Hematopoietic multipotent progenitor cell treated with erythropoietin and hydrocortisone succinate and interleukin-3 and kit ligand, for 4 days (in vitro differentiated cells): ENCODE results near the gene KRT82.
"Not testable (repeated sequence)": the region's sequence is repeated elsewhere in the genome, so short reads cannot be mapped to it uniquely, and the experiment has no call there.

Experiments
- DNase-seq: peaks from one replicate; pipeline ENCODE4 v3.0.0-alpha.2; 2015

Gene KRT82

DNA sequence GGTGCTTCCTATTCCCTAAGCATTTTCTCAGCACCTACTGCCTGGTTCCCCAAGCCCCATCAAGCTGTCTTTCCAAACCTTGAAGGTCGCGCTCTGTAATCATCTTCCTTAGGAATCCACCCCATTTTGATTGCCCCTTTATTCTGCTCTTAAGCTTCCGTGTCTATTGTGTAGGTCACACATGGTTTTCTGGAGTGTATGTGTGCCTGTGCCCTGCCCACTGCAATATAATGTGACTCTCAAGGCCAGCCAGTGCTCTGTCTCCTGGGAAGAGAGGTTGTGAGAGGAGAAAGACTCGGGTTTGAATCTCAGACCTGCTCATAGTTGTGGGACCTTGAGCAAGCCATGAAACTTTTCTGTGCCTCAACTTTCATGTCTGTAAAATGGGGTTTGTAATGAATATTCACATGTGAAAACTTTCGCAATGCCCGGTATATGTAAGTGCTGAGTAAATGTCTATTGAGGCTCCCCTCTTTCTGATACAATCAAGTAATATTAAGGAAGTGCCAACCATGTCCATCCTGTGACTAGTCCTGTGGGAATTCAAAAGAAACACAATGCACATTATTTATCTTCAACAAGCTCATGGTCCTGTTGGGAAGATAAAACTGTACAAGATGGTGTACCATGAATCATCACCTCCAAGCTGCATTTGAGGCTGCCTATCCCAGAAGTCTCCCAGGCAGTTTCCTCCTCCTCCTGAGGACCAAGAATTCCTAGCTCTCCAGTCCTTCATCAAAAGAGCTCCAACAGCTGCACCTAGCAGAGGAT lies 28.8 kb upstream of the KRT82 start:
- no peak for DNase-seq

DNA sequence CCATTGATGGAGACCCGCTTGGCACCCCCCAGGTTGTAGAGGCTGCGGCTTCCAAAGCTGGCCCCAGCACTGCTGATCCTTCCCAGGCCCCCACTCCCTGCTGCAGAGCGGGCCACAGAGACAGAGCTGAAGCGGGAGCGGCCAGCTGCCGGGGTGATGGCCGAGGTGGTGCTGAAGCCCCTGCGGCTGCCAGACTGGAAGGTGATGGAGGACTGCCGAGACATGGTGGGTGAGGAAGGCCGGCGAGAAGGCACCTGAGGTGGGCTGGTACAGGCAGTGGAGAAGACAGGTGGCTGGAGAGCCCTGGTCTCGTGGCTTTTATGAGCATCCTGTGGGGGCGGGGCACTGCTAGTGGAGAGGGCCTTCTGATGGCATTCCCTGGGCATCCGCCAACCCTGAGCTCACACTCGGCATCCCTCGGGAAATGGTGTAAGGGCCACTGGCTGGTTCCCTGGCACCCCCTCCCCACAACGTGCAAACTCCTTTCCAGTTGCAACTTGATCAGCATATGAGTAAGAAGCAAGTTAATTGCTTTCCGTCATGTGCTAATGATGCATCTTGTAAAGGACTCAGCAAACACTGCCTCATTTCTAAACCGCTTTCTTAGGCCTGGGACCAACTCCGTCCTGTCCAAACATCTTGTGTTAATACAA lies 28.1 kb upstream of the KRT82 start, which contains the start of gene KRT75:
Gene KRT75, minus strand, starts transcription at position 291 of the 653 bp plus-strand sequence. Its CDS starts 67 bp downstream, at position 224.
- DNase-seq = no peak

DNA sequence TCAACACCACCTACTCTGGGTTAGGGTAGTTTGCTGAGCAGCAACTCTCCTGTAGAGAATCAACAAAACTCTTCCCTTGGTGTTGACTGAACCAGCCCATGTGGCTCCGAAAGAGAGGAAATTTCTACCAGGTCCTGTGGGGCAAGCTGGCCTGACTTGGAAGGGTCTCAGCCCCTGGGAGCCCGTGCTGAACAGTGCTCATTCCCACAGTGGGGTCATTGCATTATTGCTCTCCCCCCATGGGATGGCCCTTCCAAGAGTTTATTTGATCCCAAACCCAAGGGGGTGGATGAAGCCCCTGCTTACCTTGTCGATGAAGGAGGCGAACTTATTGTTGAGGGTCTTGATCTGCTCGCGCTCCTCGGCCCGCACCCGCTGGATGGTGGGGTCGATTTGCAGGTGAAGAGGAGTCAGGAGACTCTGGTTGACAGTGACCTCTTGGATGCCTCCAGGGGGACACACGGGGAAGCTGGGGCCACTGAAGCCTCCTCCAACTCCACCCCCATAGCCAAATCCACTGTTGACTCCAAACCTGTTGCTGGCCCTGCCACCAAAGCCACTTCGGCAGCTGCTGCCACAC lies 27.5 kb upstream of the KRT82 start:
- no peak for DNase-seq

DNA sequence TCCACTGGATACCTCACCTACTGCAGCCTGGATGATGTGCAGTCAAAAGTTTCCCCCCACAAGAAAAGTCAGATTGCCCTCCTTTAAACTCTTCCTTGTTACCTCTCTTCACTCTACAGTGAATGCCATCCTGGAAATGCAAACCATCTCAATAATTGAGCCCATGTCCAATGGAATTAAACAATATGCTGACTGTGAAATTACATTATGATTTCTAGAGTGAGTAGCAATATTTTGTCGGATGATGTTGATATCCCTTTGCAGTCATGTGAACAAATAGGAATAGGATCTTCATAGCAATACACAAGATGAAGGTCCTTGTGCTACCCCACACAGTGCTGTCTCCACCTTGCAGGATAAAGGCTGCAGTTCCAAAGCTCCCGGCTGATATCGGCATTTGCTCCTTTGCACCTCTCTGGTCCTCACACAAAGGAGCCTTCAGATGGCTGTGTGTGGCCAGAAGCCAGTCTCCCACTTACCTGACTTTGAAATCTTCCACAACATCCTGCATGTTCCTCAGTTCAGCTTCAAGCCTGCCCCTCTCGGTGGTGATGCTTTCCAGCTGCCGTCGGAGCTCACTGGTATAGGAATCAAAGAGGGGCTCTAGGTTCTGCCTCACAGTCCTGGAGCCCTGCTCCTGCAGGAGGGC lies 26.5 kb upstream of the KRT82 start:
- DNase-seq = no peak

DNA sequence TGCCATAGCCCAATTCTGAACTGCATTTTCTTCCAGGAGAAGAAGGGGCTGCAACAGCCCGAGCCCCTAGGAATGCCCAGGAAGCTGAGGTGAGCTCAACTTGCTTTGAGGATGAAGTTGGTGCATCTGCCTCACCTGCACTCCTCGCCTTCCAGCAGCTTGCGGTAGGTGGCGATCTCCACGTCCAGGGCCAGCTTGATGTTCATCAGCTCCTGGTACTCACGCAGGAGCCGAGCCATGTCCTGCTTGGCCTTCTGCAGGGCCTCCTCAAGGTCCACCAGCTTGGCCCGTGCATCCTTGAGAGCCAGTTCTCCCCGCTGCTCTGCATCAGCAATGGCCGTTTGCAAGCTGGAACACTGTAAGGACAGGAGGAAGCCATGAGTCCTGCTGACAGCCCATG lies 22.0 kb upstream of the KRT82 start:
- no peak for DNase-seq

DNA sequence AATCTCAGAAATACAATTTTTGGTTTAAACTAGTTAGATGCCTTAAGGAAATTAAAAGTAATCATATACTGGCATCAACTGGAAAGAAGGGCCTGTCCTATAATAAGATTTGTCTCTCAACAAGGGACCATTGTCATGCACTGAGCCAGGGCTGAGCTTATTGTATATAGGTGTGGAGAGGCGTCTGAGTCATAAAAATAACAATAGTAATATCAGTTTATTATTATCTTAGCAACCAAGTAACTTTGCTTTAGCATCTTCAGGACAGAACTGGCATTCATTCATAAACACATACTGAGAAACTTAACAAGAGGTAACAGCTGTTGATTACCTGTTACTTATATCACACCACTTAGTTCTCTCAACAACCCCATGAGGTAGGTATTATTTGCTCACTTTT lies 20.9 kb upstream of the KRT82 start:
- DNase-seq = no peak

DNA sequence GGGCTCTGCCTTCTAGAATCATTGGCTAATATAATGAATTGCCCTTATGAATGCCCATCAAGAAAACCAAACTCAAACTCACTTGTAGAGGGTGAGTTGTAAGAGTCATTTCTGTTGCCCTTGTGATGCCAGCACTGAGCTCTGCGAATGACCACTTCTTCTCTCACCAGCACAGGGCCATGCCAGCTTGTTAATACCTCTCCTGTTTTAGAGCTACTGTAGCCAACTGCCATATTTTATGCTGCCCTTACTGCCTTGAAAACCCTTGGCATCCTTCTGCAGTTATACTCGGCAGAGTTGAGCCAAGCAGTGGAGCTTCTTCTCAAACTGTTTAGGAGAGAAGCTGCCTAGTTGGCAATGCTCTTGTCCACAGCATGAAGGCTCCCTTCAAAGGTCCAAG lies 19.9 kb upstream of the KRT82 start:
- DNase-seq = no peak

DNA sequence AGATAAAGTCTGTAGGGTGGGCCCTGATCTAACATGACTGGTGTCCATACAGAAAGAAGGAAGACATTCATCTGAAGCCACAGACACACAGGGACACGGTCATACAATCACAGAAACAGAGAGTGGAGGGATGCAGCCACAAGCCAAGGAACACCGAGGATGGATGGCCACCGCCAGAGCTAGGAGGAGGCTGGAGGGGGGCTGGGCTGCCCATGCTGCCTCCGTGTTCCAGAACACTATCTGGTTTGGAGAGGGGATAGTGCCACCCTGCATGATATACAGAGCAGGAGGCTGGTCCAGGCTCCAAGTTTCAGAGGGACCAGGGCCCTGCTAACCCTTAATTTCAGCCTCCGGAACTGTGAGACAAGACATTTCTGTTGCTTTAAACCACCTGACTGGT lies 19.3 kb upstream of the KRT82 start:
- DNase-seq = no peak

DNA sequence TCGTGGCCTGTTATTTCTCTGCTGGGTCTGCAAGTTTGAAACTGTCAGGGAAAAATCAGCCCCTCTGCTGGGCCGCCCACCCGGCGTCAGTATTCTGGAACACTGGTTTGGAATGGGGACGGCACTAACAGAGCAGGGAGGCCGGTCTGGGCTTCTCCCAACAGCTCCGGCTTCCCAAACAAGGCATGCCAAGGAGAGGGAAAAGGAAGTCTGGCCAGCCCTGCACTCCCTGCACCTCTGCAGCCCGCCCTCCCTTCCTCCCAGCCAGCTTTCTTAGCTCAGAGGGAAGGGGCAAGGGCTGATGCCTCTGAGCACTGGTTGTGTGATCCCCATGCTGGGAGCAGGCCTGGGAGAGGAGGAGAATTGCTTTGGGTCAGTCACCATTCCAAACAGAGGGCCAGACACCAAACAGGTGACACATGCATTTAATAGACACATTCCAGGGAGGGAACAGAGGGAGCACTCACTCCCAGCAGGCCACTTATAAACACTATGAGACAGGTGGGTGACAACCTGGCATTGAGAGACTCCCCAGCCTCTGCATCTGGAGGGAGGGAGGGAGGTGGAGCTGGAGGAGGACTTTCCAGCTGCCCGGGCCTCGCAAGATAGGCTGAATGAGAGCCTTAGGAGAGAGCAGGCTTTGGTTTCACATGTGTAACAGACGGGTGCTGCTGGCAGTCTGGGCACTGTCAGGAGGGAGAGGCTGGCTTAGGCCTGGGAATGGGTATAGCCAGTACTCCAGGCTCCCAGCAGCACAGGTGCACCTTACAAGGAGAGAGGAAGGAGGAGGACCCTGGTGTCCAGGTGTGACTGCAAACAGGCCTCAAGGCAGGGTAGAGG lies 17.7 kb upstream of the KRT82 start:
- no peak for DNase-seq

DNA sequence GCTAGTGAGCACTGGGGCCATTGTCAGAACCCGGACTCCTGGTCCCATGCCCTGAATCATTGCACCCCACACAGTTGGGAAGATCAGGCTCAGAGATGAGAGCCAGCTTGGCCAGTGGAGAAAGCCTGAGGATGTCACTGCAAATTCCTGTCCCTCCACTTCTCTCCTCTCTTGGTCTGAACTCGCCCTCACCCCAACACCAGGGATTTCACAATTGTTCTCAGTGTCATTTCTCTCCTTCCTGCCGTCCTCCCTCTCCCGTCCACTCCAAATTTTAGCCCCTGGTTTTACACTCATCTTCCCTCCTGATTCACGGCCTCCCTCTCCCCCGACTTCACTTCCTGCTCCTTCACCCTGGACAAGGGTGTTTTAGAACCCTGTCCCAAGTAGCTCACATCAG lies 16.9 kb upstream of the KRT82 start:
- DNase-seq = no peak

DNA sequence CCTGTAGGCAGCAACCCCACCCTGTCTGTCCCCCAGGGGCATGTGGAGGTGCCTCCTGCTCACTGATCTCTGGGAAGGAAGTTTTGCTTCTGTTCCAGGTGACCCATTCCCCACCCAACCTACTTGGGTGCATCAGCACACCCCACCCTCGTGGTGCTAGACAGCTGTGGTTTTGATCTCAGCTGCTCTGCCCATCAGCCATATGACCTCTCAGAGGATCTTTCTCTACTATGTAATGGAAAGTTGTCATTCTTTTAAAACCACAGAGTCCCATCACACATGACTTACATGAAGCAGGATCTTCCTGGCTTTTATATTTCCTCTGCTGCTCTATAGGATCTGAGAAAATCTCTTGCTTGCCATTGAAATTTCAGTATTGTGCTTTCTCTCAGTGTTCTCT lies 13.5 kb upstream of the KRT82 start:
- DNase-seq = no peak

DNA sequence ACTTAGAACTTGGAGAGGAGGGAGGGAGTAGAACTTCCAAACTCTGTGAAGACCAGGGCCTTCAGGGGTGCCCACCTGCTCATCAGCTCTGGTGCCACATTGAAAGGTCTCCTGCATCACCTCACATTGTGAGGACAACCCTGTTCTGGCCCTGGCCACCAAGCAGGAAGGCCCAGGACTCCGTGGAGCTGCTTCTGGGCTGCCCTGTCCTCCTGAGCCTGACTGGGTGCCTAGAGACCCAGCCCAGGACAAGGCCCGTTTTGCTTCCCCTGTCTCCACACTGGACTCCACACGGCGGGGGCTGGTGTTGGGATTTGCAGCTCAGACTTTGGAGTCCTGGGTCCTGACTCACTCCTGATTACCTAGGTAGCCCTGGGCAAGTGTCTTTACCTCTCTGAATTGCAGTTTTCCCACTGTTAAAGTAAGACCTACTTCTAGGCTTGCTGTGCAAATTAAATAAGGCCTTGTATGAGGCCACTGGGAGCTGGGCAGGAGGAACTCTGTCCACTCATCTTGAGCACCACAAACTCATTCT lies 12.5 kb upstream of the KRT82 start:
- no peak for DNase-seq

DNA sequence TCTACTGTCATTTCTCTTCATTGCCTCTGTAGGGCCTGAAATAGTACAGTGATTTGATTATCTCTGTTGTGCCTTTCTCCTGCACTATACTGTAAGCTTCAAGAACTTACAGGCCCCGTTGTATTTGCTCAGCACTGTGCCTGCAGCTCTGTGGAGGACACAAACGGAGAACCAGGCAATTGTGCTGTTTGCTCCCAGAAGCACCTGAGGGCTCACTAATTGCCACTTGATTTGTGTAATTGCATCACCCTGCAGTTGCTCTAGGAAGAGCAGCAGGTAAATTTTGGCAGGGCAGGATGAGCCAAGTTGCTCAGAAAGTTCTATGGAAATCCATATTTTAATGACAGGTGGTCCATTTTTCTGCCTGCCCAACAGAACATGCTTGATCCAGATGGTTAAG lies 11.6 kb upstream of the KRT82 start:
- DNase-seq = no peak

DNA sequence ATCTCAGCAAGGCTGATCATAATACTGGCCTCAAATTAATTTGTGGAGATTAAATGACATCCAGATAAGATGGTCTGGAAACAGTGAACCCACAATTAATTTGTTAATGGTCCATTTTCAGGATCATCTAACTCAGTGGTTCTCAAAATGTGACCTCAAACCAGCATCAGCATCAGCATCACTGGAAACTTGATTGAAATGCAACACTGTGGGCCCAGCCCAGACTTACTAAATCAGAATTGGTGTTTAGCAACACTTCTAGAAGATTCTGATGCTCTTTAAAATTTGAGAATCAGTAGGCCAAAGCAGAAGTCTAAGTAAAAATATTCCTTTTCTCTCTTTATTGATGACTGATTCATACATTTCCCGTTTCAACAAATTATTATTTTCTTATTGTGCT lies 10.7 kb upstream of the KRT82 start:
- no peak for DNase-seq

DNA sequence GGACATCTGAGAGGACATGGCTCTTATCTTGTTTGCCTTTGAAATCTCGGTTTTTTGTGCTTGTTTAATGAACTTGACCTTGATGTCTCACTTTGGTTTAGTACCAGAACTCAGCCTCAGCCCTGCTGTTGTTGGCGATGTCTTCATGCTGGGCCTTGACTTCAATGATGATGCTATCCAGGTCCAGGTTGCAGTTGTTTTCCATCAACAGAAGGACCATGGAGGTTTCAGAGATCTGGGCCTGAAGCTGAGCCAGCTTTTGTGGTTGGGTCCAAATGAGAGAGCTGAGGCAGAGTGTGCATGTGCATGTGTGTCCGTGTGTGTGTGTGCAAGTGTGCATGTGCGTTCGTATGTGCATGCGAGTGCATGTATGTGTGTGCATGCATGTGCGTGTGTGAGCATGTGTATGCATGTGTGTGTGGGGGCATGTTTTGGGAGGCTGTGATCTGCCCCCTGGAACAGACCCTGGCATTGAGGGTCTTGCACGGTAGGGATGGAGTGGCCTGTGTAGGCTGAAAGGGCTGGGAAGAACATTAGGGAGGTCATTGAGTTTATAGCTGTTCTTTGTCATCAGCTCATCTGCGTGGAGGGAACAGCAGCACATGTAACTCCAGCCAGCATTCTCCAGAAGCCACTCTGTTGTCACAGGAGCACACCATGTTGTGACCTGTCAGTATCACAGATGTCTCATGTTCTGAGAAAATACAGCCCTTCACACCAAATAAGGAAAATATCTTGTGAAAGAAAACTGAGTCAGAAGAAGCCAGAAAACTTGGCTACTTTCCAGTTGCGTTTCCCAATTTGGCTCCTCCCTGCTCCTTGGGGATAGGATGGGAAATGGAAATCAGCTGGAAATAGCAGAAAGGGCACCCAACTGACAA lies 10.0 kb upstream of the KRT82 start:
- no peak for DNase-seq

DNA sequence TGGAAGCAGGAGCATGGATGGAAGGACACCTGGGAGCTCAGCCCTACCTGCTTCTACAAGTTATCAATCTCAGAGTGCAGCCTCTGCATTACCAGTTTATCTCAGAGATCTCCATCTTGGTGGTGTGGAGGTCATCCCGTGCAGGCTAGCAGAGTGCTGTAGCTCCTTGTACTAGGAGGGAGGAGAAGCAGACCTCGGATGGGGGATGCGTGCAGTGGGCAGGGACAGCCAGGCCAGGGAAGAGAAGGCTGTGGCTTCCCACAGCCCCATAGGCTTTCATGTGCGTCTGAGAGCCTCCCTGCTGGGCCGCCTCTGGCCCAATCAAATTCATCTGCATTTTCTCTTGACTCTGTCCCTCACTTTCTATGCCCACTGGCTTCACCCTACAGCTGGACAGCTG lies 8.8 kb upstream of the KRT82 start:
- no peak for DNase-seq

DNA sequence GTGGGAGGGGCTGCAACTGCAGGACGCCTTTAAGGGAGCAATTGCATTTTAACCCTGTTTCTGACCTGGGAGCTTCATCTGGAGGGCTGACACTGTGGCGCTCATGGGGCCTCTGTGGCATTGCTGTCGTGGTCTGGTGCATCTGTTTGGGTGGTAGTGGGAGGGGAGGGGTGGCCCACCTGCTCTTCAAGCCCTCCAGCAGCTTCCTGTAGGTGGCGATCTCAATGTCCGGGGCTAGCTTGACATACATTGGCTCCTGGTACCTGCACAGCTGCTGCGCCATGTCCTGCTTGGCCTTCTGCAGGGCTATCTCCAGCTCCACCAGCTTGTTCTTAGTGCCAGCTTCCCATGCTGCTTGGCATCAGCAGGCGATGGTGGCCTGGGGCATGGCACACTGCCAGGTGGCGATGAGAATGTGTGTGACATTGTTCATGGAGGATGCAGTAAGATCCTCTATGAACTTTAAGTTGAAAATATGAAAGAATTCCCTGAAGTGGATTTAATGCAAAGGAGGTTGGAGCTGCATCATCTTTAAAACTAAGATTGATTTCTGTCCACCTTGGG lies 7.7 kb upstream of the KRT82 start:
- DNase-seq = no peak

DNA sequence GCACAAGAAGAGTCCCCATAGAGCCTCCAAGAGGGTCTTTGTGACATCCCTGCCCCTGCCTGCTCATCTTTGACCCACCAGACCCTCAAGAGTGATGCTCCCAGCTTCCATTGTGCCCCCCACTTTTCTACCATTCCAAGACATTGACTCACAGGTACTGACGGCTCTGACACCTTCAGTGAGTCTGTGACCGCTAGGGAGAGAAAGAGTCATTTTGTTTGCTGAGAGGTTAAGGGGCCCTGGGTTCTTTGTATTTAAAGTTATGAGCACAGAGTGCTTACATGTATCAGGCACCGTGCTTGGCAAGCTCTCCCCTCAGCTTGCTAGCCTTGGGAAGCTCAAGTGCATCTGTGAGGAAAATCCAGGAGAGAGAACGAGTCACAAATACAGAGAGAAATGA lies 7.1 kb upstream of the KRT82 start:
- DNase-seq = no peak

DNA sequence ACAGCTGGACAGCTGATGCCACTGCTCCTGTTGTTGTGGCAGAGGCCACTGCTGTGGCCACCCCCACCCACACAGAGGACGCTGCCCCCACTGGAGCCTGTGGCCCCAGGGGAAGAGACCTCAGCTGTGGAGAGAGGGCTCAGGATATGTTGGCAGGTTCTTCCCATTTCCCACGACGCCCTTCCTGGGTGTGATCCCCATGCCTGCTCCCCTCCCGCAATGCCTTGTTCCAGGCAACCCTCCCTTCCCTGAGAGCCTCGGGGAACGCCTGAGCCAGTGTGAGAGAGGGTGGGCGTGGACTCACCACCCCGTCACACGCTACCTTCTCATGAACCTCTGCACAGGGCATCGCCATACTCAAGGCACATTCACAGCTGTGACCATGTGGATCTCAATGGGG lies 5.7 kb upstream of the KRT82 start:
- no peak for DNase-seq

DNA sequence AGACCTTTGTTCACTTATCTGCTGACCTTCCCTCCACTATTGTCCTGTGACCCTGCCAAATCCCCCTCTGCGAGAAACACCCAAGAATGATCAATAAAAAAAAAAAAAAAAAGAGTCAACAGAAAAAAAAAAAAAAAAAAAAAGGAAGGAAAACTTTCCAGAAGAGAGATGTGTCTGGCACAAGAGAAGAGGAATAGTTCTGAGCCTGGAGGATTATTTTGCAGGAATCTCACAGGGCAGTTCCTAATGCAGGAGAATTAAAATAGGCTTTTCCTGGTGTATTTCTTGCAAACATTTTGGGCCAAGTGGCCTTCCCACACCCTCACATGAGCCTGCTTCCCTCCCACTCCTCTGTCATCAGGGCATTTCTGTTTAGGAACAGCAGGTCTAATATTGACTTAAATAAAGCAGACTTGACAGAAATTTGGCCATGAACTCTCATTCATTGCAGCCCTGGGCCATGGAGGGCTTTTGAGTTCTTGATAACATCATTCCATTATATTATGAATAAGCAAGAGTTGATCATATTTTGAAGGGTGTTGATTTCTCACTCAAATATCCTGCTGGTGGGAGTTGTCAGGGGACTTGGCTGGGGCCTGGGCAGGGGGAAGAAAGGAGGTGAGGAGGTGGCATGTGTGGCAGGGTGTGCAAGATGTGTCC lies 4.6 kb upstream of the KRT82 start:
- DNase-seq = not testable (repeated sequence)

DNA sequence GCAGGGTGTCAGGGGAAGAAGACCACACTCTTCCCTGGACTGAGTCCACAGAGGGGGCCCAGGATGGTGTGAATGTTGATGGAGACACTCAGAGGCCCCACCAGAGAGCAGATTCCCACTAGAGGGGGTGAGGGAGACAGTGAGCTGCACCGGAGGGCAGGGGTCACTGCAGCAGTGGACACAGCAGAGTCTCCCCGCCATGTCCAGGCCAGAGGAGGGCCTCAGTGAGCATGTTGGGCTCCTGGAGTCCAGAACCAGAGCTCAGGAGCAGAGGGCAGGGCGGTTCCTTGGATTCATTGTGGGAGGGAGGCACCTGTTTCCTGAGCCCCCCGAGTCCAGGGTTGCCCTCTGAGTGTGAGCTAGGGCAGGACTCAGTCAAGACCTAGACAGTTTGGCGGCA lies 1.8 kb upstream of the KRT82 start:
- DNase-seq = no peak
